DMS153 (cell line): ENCODE data around the gene GNAQ.
"Not testable (repeated sequence)": the region's sequence is repeated elsewhere in the genome, so short reads cannot be mapped to it uniquely, and the experiment has no call there.

Experiments used
- DNase-seq: peaks from one replicate; lab custom pipeline; 2025; lab: John Stamatoyannopoulos, UW

GNAQ gene

GRCh38 chr9:77877976-77878375 is 153.6 kb downstream of the GNAQ start:
- DNase-seq = no peak

GRCh38 chr9:77876590-77876989 is 155.0 kb downstream of the GNAQ start:
- no peak for DNase-seq

- no peak for DNase-seq
Observed at GRCh38 chr9:77876091-77876490, 155.5 kb downstream of the GNAQ start.

GRCh38 chr9:77872863-77873262 is 158.7 kb downstream of the GNAQ start:
- DNase-seq = no peak

GRCh38 chr9:77872177-77872576 is 159.4 kb downstream of the GNAQ start:
- DNase-seq = no peak

GRCh38 chr9:77871483-77871882 is 160.1 kb downstream of the GNAQ start:
- no peak for DNase-seq

GRCh38 chr9:77866878-77867277 is 164.7 kb downstream of the GNAQ start:
- DNase-seq = no peak

- no peak for DNase-seq
Observed at GRCh38 chr9:77865385-77866047, 166.1 kb downstream of the GNAQ start.

GRCh38 chr9:77864211-77864889 is 167.3 kb downstream of the GNAQ start:
- DNase-seq = no peak

- not testable (repeated sequence) for DNase-seq
Observed at GRCh38 chr9:77863638-77864037, 168.0 kb downstream of the GNAQ start.

GRCh38 chr9:77860953-77861352 is 170.7 kb downstream of the GNAQ start:
- not testable (repeated sequence) for DNase-seq

- DNase-seq = no peak
Observed at GRCh38 chr9:77857513-77858259, 173.9 kb downstream of the GNAQ start.

- DNase-seq = no peak
Observed at GRCh38 chr9:77856615-77857014, 175.0 kb downstream of the GNAQ start.

- DNase-seq = no peak
Observed at GRCh38 chr9:77854916-77855311, 176.7 kb downstream of the GNAQ start.

GRCh38 chr9:77854258-77854915 is 177.2 kb downstream of the GNAQ start:
- DNase-seq = no peak

GRCh38 chr9:77853716-77854115 is 177.9 kb downstream of the GNAQ start:
- no peak for DNase-seq

- no peak for DNase-seq
Observed at GRCh38 chr9:77851882-77852595, 179.6 kb downstream of the GNAQ start.

- DNase-seq = no peak
Observed at GRCh38 chr9:77848897-77849296, 182.7 kb downstream of the GNAQ start.

- DNase-seq = no peak
Observed at GRCh38 chr9:77848404-77848803, 183.2 kb downstream of the GNAQ start.

- no peak for DNase-seq
Observed at GRCh38 chr9:77847626-77848025, 184.0 kb downstream of the GNAQ start.

GRCh38 chr9:77847059-77847499 is 184.5 kb downstream of the GNAQ start:
- DNase-seq = no peak

- no peak for DNase-seq
Observed at GRCh38 chr9:77844415-77844814, 187.2 kb downstream of the GNAQ start.
